ENCODE measurements around the gene MPEG1.
A peak's percentile ranks its signal among the peaks of the same experiment; 100 is the strongest.

The MPEG1 gene

DNA sequence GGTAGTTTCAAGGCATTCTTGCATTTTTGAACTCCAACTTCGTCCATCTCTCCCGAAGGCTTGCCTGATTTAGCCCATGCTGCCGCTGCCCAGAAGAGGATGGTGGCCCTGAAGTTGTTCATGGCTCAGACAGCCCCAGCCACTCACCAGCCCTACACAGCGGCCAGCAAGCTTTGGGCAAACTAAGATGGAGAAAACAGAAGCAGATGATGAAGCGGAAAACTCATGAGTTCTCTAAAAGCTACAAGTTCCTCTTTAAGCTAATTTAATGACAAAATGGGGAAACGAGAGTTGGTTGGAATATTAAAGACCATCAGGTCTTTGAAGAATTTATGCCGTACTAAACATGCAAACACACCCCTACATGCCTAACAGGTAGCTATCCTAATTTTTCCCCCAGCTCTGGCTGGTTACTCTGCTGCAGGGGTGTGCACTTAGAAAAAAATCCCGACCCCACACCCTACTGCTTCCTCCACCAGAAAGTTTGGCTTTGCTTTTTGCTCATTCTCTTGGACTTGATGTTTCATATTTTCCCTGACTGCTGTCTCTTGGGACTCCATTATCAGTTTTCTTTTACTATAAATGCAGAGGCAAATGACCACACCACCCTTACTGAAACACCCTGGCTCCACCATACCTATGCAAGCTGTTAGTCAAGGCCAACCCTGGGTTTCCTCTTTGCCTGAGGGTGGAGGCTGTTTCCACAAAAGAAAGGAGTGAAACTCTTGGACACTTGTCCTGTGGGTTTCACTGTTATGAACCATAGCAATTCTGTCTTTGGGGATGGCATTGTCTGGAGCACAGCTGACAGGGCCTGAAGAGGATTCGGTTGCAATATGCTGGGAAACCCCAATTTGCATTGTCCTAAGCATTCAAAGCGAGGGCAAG lies at the start of gene MPEG1:
Gene MPEG1, minus strand, starts transcription at position 184 of the 888 bp plus-strand sequence. Its CDS starts 62 bp downstream, at position 122.
- Mint-ChIP-seq H3K27ac (no peak within 1 kb of the TSS), H3K4me3 (no peak within 1 kb of the TSS), H3K4me1 (ENCODE audit: low read depth) (peaks cover 7% of the 10 kb centered on the region), H3K9me3 (no peaks in the 10 kb centered on the region), H3K27me3 (ENCODE audit: low read depth) (peaks cover 25% of the 10 kb centered on the region), H3K36me3 (ENCODE audit: low read depth) (no peaks in the 10 kb centered on the region)

DNA sequence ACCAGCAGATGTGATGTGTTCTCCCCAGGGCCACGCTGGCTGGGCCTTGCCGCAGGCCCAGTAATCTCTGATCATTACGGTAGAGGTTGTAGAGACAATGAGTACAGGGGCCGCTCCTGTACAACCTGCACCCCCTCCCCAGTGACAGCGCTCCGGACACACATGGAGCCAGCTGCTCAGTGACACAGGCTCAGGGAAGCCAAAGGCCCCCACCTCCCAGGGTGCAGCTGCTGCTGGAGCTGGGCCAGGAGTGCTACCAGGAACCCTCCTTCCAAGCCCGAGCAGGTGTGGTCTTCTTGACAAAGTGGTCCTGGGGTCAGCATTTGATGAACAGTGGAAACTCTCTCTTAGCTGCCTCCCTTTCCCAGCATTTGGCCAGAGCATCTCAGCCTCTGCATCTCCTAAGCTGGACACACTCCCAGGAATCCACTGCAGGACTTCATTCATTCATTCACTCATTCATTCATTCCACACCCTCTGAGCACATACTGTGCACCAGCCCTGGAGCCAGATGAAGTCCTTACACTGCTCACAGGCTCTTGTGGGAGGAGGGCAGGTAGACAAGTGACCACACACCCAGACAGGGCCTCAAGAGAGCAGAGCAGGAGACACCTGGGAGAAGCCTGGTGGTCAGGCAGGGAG lies 49.6 kb upstream of the MPEG1 start:
- Mint-ChIP-seq H3K36me3 (ENCODE audit: low read depth) (no peaks in the 10 kb centered on the region), H3K27ac (no peak overlapping the region), H3K4me3 (no peak overlapping the region), H3K9me3 (no peaks in the 10 kb centered on the region), H3K4me1 (ENCODE audit: low read depth) (no peaks in the 10 kb centered on the region), H3K27me3 (ENCODE audit: low read depth) (no peaks in the 10 kb centered on the region)

DNA sequence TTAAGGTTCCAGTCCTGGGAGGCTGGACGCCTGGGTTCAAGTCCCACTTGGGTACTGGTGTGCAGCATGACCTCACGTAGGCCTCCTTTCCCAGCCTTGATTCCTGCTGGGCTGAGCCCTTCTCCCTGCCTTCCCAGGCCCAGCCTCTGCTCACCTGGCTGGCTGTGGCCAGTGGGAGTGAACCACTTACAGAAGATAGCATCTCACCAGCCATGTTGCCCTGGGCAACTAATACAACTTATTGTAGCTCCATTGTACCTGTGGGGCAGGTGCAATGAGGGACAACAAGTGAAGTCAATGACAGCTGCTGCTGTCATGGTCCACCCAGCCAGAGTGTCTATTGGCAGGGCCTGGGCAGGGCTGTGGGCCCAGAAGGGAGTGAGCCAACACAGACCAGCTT lies 48.4 kb upstream of the MPEG1 start:
- Mint-ChIP-seq H3K27me3 (ENCODE audit: low read depth) (no peaks in the 10 kb centered on the region), H3K4me1 (ENCODE audit: low read depth) (no peaks in the 10 kb centered on the region), H3K36me3 (ENCODE audit: low read depth) (no peaks in the 10 kb centered on the region), H3K4me3 (no peak overlapping the region), H3K9me3 (no peaks in the 10 kb centered on the region), H3K27ac (no peak overlapping the region)

DNA sequence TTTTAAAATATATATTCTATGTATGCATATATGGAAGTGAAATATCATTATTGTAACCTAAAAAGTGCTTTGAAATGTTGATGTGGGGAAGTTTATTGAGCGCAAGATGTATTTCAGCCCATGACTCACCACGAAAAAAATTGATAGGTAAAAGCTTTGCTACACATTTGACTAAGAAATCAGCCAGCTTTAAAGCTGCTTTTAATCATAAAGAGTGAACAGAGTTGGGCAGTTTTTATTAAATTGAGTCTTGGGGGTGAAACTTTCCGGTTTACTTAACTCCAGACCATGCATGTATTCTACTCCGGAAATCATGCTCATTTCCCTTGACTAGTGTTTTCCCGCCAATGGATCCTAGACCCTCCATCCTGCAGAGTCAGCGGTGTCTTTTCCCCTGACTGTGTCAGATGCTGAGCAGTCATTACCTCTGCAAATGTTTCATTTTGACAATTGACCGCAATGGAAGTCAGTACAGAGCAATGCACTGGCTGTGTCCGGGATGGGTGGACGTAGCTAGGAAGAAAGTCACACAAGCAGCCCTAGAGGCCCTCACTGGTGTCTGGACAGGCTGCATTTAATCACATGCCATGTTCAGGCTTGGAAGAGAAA lies 47.2 kb upstream of the MPEG1 start:
- Mint-ChIP-seq H3K4me1 (ENCODE audit: low read depth) (no peaks in the 10 kb centered on the region), H3K9me3 (no peaks in the 10 kb centered on the region), H3K4me3 (no peak overlapping the region), H3K27ac (no peak overlapping the region), H3K27me3 (ENCODE audit: low read depth) (no peaks in the 10 kb centered on the region), H3K36me3 (ENCODE audit: low read depth) (no peaks in the 10 kb centered on the region)

DNA sequence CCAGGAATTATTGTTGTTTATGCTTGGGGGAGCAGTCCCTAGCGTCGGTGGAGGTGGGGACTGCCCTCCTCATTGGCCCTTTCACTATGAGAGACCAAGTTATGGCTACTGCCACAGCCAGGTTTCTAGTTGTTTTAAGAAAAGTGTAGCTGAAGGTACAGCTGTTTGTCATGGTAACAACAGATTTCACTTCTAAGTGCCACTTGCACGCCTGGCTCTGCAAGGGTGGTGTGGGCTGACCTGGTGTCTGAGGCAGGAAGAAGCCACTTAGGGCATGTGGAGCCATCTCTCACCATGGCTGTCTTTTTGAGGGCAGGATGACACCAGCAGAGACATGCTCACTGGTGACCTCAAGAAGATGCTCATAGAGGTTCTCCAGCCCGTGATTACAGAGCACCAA lies 46.3 kb upstream of the MPEG1 start:
- Mint-ChIP-seq H3K36me3 (ENCODE audit: low read depth) (no peaks in the 10 kb centered on the region), H3K4me3 (no peak overlapping the region), H3K9me3 (no peaks in the 10 kb centered on the region), H3K27ac (no peak overlapping the region), H3K27me3 (ENCODE audit: low read depth) (no peaks in the 10 kb centered on the region), H3K4me1 (ENCODE audit: low read depth) (no peaks in the 10 kb centered on the region)

- no peaks in the 10 kb centered on the region for H3K36me3 Mint-ChIP-seq (ENCODE audit: low read depth)
- no peak overlapping the region for H3K27ac Mint-ChIP-seq
- no peaks in the 10 kb centered on the region for H3K4me1 Mint-ChIP-seq (ENCODE audit: low read depth)
- no peaks in the 10 kb centered on the region for H3K9me3 Mint-ChIP-seq
- no peaks in the 10 kb centered on the region for H3K27me3 Mint-ChIP-seq (ENCODE audit: low read depth)
- no peak overlapping the region for H3K4me3 Mint-ChIP-seq
Observed at GRCh38 chr11:59255281-59255680, 42.6 kb upstream of the MPEG1 start.

GRCh38 chr11:59254286-59254685 lies 41.6 kb upstream of the MPEG1 start:
- no peaks in the 10 kb centered on the region for H3K9me3 Mint-ChIP-seq

GRCh38 chr11:59253001-59253400 lies 40.3 kb upstream of the MPEG1 start:
- Mint-ChIP-seq H3K9me3 (peaks cover 6% of the 10 kb centered on the region), H3K4me3 (no peak overlapping the region), H3K27ac (no peak overlapping the region), H3K4me1 (ENCODE audit: low read depth) (peaks cover 6% of the 10 kb centered on the region), H3K36me3 (ENCODE audit: low read depth) (no peaks in the 10 kb centered on the region), H3K27me3 (ENCODE audit: low read depth) (no peaks in the 10 kb centered on the region)

More at GRCh38 chr11:59254286-59254685, 41.6 kb upstream of the MPEG1 start:
- no peak overlapping the region for H3K4me3 Mint-ChIP-seq
- no peak overlapping the region for H3K27ac Mint-ChIP-seq
- H3K27me3 Mint-ChIP-seq (ENCODE audit: low read depth): no peaks in the 10 kb centered on the region
- no peaks in the 10 kb centered on the region for H3K36me3 Mint-ChIP-seq (ENCODE audit: low read depth)
- no peaks in the 10 kb centered on the region for H3K4me1 Mint-ChIP-seq (ENCODE audit: low read depth)

GRCh38 chr11:59249535-59249934 lies 36.8 kb upstream of the MPEG1 start:
- Mint-ChIP-seq H3K36me3 (ENCODE audit: low read depth) (no peaks in the 10 kb centered on the region), H3K27ac (no peak overlapping the region), H3K4me1 (ENCODE audit: low read depth) (peaks cover 15% of the 10 kb centered on the region), H3K4me3 (no peak overlapping the region), H3K9me3 (peaks cover 6% of the 10 kb centered on the region), H3K27me3 (ENCODE audit: low read depth) (no peaks in the 10 kb centered on the region)

- H3K4me3 Mint-ChIP-seq: no peak overlapping the region
- peaks cover 15% of the 10 kb centered on the region for H3K4me1 Mint-ChIP-seq (ENCODE audit: low read depth)
- no peaks in the 10 kb centered on the region for H3K36me3 Mint-ChIP-seq (ENCODE audit: low read depth)
- no peaks in the 10 kb centered on the region for H3K27me3 Mint-ChIP-seq (ENCODE audit: low read depth)
- H3K27ac Mint-ChIP-seq: peak overlapping the region; percentile 8
- peaks cover 6% of the 10 kb centered on the region for H3K9me3 Mint-ChIP-seq
Observed at GRCh38 chr11:59247531-59248227, 35.0 kb upstream of the MPEG1 start.

- Mint-ChIP-seq H3K4me1 (ENCODE audit: low read depth) (peaks cover 14% of the 10 kb centered on the region), H3K27ac (no peak overlapping the region), H3K4me3 (no peak overlapping the region), H3K9me3 (peaks cover 22% of the 10 kb centered on the region), H3K27me3 (ENCODE audit: low read depth) (no peaks in the 10 kb centered on the region), H3K36me3 (ENCODE audit: low read depth) (no peaks in the 10 kb centered on the region)
Observed at GRCh38 chr11:59243633-59244032, 30.9 kb upstream of the MPEG1 start.

DNA sequence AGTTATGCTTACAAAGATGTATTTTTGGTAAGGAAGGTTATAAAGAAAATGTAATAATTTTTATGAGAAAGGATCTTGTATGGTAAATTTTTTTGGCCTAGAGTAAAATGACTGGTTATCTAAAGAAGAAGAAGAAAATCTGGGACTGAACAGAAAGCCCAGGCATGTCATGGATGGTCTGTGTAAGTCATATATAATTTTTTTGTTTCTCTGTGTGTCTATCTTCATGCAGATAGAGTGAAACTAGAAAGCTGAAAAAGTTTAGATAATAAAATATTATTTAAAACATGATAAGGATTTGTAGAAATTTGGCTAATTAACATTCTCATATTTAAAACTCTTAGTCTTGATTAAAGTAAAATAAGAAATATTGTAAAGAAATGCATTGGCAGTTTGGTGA lies 27.6 kb upstream of the MPEG1 start:
- Mint-ChIP-seq H3K9me3 (peaks cover 34% of the 10 kb centered on the region), H3K4me3 (no peak overlapping the region), H3K36me3 (ENCODE audit: low read depth) (no peaks in the 10 kb centered on the region), H3K4me1 (ENCODE audit: low read depth) (no peaks in the 10 kb centered on the region), H3K27me3 (ENCODE audit: low read depth) (peaks cover 10% of the 10 kb centered on the region), H3K27ac (no peak overlapping the region)

GRCh38 chr11:59226396-59226795 lies 13.7 kb upstream of the MPEG1 start:
- Mint-ChIP-seq H3K36me3 (ENCODE audit: low read depth) (no peaks in the 10 kb centered on the region), H3K27ac (no peak overlapping the region), H3K27me3 (ENCODE audit: low read depth) (peaks cover 1% of the 10 kb centered on the region), H3K4me3 (no peak overlapping the region), H3K9me3 (no peaks in the 10 kb centered on the region), H3K4me1 (ENCODE audit: low read depth) (no peaks in the 10 kb centered on the region)

- no peaks in the 10 kb centered on the region for H3K4me1 Mint-ChIP-seq (ENCODE audit: low read depth)
- H3K27ac Mint-ChIP-seq: no peak overlapping the region
- H3K9me3 Mint-ChIP-seq: no peaks in the 10 kb centered on the region
- H3K36me3 Mint-ChIP-seq (ENCODE audit: low read depth): no peaks in the 10 kb centered on the region
- H3K4me3 Mint-ChIP-seq: no peak overlapping the region
- H3K27me3 Mint-ChIP-seq (ENCODE audit: low read depth): peaks cover 5% of the 10 kb centered on the region
Observed at GRCh38 chr11:59225017-59225416, 12.3 kb upstream of the MPEG1 start.
